GM23338 (cell line): ENCODE results near the gene TXN. TPM values are rescaled to one million over a fixed set of nuclear protein-coding genes. Genes with fewer than 3 reads are reported as not detected.

Source experiments
- ATAC-seq: fragments of 200-7000 bp; cut with Tn5 transposase; 3 replicates; pipeline ENCODE4 v1.9.1; 2020
- DNase-seq: peaks from one replicate; pipeline ENCODE4 v3.0.0-alpha.2; 2015; ENCODE audit warnings: low spot score
- H2AFZ ChIP-seq: fragments of 200-600 bp; sonication (generic); 2 replicates; pipeline ENCODE4 v1.8.0; 2016; ENCODE audit warnings: antibody characterized with exemption, mild to moderate bottlenecking, moderate library complexity
- H3F3A ChIP-seq: fragments of 200-600 bp; sonication (generic); replicated peaks from 2 replicates; pipeline ENCODE4 v1.8.0; 2017; ENCODE audit warnings: antibody characterized with exemption, mixed run types, low read depth
- H3K27ac ChIP-seq: fragments of 200-600 bp; sonication (generic); 2 replicates; pipeline ENCODE4 v1.6.1; 2016; ENCODE audit warnings: low read depth
- H3K27me3 ChIP-seq: fragments of 200-600 bp; sonication (generic); 2 replicates; pipeline ENCODE4 v1.8.0; 2016; ENCODE audit warnings: mild to moderate bottlenecking, mixed run types, moderate library complexity; ENCODE audit not compliant: insufficient read depth
- H3K36me3 ChIP-seq: fragments of 200-600 bp; sonication (generic); 2 replicates; pipeline ENCODE4 v1.8.0; 2016; ENCODE audit warnings: mild to moderate bottlenecking; ENCODE audit not compliant: insufficient read depth
- H3K4me1 ChIP-seq: fragments of 200-600 bp; sonication (generic); 2 replicates; pipeline ENCODE4 v1.8.0; 2016; ENCODE audit warnings: mild to moderate bottlenecking, moderate library complexity; ENCODE audit not compliant: insufficient read depth
- H3K4me2 ChIP-seq: fragments of 200-600 bp; sonication (generic); 2 replicates; pipeline ENCODE4 v1.7.1; 2017; ENCODE audit warnings: mixed run types
- H3K4me3 ChIP-seq: fragments of 200-600 bp; sonication (generic); 2 replicates; pipeline ENCODE4 v1.6.1; 2016; ENCODE audit warnings: mixed run types
- H3K79me2 ChIP-seq: fragments of 200-600 bp; sonication (generic); replicated peaks from 2 replicates; pipeline ENCODE4 v1.8.0; 2017; ENCODE audit warnings: mild to moderate bottlenecking; ENCODE audit not compliant: insufficient read depth
- H3K9me2 ChIP-seq: fragments of 200-600 bp; sonication (generic); 2 replicates; pipeline ENCODE4 v1.8.0; 2017; ENCODE audit not compliant: insufficient read depth
- H4K20me1 ChIP-seq: fragments of 200-600 bp; sonication (generic); replicated peaks from 2 replicates; pipeline ENCODE4 v1.8.0; 2017; ENCODE audit warnings: mild to moderate bottlenecking; ENCODE audit not compliant: insufficient read depth
- H3K27ac Mint-ChIP-seq: 2 replicates; pipeline ENCODE4 v1.8.0; 2020; ENCODE audit warnings: inconsistent platforms, mild to moderate bottlenecking, moderate library complexity, mixed read lengths
- H3K27me3 Mint-ChIP-seq: 3 replicates; pipeline ENCODE4 v1.8.0; 2022; ENCODE audit warnings: low read depth, mild to moderate bottlenecking, moderate library complexity, mixed read lengths, inconsistent platforms; ENCODE audit not compliant: insufficient read depth, poor library complexity
- H3K36me3 Mint-ChIP-seq: 3 replicates; pipeline ENCODE4 v1.8.0; 2021; ENCODE audit warnings: low read depth, mild to moderate bottlenecking, inconsistent platforms, moderate library complexity, mixed read lengths
- H3K4me1 Mint-ChIP-seq: 3 replicates; pipeline ENCODE4 v1.8.0; 2020; ENCODE audit warnings: mild to moderate bottlenecking, inconsistent platforms, mixed read lengths
- H3K4me3 Mint-ChIP-seq: 3 replicates; pipeline ENCODE4 v1.8.0; 2021; ENCODE audit warnings: moderate library complexity, mild to moderate bottlenecking, inconsistent platforms, mixed read lengths
- H3K9me3 Mint-ChIP-seq: 3 replicates; pipeline ENCODE4 v1.8.0; 2020; ENCODE audit warnings: moderate library complexity, mild to moderate bottlenecking, inconsistent platforms, mixed read lengths
- CTCF ChIP-seq, 2 experiments: fragments of 200-600 bp in 1 of 2; sonication (generic) in 1 of 2; conservative IDR thresholded peaks; 2 replicates each; pipeline versions ENCODE4 v1.5.1 to v1.6.1; 2016 to 2017; ENCODE audit warnings: antibody characterized with exemption in 2 of 2, low read depth in 2 of 2, mild to moderate bottlenecking in 2 of 2, moderate library complexity in 1 of 2
- ETS1 ChIP-seq: IDR thresholded peaks from 2 replicates; pipeline ENCODE4 v1.6.1; 2016; ENCODE audit warnings: antibody characterized with exemption
- EZH2 ChIP-seq: fragments of 200-600 bp; sonication (generic); IDR thresholded peaks from one replicate; pipeline ENCODE4 v1.8.0; 2017; ENCODE audit warnings: antibody characterized with exemption, mild to moderate bottlenecking, low read depth; ENCODE audit not compliant: unreplicated experiment
- EZH2phosphoT487 ChIP-seq: fragments of 200-600 bp; sonication (generic); IDR thresholded peaks from one replicate; pipeline ENCODE4 v1.8.1; 2018; ENCODE audit warnings: antibody characterized with exemption; ENCODE audit not compliant: unreplicated experiment
- JUNB ChIP-seq: IDR thresholded peaks from one replicate; pipeline ENCODE4 v1.6.1; 2016; ENCODE audit warnings: antibody characterized with exemption; ENCODE audit not compliant: unreplicated experiment
- NANOG ChIP-seq: IDR thresholded peaks from 2 replicates; pipeline ENCODE4 v1.6.1; 2016; ENCODE audit warnings: antibody characterized with exemption, borderline replicate concordance
- POLR2AphosphoS5 ChIP-seq: IDR thresholded peaks from 2 replicates; pipeline ENCODE4 v1.6.1; 2016; ENCODE audit warnings: antibody characterized with exemption, low read depth
- STAT1 ChIP-seq: IDR thresholded peaks from one replicate; pipeline ENCODE4 v1.6.1; 2016; ENCODE audit warnings: antibody characterized with exemption; ENCODE audit not compliant: unreplicated experiment
- ZNF114 ChIP-seq: fragments of 250-450 bp; sonication (Bioruptor Pico); IDR thresholded peaks from 2 replicates; pipeline ENCODE4 v1.5.0; 2020; ENCODE audit warnings: mild to moderate bottlenecking, moderate library complexity
- polyA plus RNA-seq: library from polyadenylated mRNA; unstranded; fragments of >200 nt; fragmentation: Nextera tagmentation; extraction: Ambion mirVana; gene quantifications from 2 replicates; pipeline ENCODE4 v1.2.1, GENCODE V29; 2016
- total RNA-seq: library from RNA; depleted of rRNA; stranded (reverse); fragments of >200 nt; shearing (Covaris generic); gene quantifications from 2 replicates; pipeline ENCODE4 v1.2.3, GENCODE V29; 2014
- TF ChIP-seq, protein P1 (sequence below): IDR thresholded peaks from one replicate; pipeline ENCODE4 v1.6.1; 2018; ENCODE audit warnings: antibody characterized with exemption; ENCODE audit not compliant: unreplicated experiment

Gene TXN
- total and polyA plus RNA-seq, 2 experiments from 2014 or later = 177 to 1,031 TPM

- peak overlapping the region; percentile 99; the same call in 1 of the 2 replicates for H3K27ac Mint-ChIP-seq
- H3K27me3 Mint-ChIP-seq = peaks cover 17% of the 10 kb centered on the region
- Histone ChIP-seq H2AFZ (0 out of 2 replicates have a peak overlapping the region, but pooled peaks have one; percentile 94), H3K36me3 (no peaks in the 10 kb centered on the region), H3K27ac (peak overlapping the region; percentile 68; the same call in 1 of the 2 replicates), H3K4me1 (peaks cover 27% of the 10 kb centered on the region), H3K4me2 (peak overlapping the region; percentile 85), H3K27me3 (no peaks in the 10 kb centered on the region), H3K4me3 (peak overlapping the region; percentile 91), H4K20me1 (peaks cover 20% of the 10 kb centered on the region), H3F3A (peaks cover 9% of the 10 kb centered on the region; the same call in 1 of the 2 replicates), H3K79me2 (peaks cover 39% of the 10 kb centered on the region), H3K9me2 (no peaks in the 10 kb centered on the region)
- H3K9me3 Mint-ChIP-seq = peaks cover 2% of the 10 kb centered on the region; the same call in 1 of the 3 replicates
- H3K4me3 Mint-ChIP-seq = peak overlapping the region; percentile 98
- H3K4me1 Mint-ChIP-seq = peaks cover 40% of the 10 kb centered on the region
- TF ChIP-seq STAT1 = no peak
- TF ChIP-seq ETS1 = no peak
- no peak for TF ChIP-seq JUNB
- TF ChIP-seq EZH2phosphoT487 = no peak
- no peak for TF ChIP-seq CTCF (conservative IDR thresholded peaks at IDR 0.05; ENCODE audit: low read depth in 2 of 2)
- no peak for TF ChIP-seq NANOG
- DNase-seq (no peak), ATAC-seq (no peak)
- H3K36me3 Mint-ChIP-seq = peaks cover 3% of the 10 kb centered on the region; the same call in 2 of the 3 replicates
These were observed 1.6 kb upstream of the TXN start for GRCh38 chr9:110257956-110258355.

DNA sequence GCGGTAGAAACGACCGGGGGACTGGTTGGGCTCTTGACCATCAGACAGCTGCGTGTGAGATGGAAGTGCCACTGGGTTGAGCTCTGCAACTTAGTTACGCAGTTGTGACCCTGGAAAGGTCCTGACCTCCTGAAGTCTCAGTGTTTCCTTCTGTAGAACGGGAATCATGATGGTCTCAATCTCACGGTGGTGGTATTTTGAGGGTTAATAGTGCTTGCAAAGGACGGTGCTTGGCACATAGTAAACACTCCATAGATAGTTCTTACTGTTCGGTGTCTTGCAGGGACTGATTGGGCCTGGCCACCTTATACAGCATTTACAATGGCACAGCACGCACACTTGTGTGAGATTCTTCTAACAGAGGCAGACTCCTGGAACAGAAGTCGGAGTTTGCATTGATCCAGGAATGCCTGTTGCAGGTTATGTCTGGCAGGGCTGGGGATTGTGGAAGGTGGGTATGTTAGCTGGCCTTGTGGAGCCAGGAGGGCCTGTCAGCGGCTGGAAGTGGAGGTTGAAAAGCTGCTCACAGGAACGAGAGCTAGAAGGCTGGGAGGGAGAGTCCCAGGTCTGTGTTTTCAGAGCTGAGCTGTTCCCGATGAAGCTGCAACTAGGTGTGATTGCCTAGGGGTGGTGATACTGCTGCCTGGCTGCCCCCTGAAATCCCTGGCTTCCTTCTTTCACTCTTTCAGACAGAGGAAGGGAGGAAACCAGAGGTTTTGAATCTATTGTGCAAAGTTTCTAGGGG lies 962 bp upstream of the TXN start:
- Mint-ChIP-seq H3K27ac (peak overlapping the region; percentile 99), H3K36me3 (peaks cover 3% of the 10 kb centered on the region; the same call in 2 of the 3 replicates), H3K4me3 (peak overlapping the region; percentile 98), H3K9me3 (peaks cover 2% of the 10 kb centered on the region; the same call in 1 of the 3 replicates), H3K27me3 (peaks cover 19% of the 10 kb centered on the region), H3K4me1 (peaks cover 44% of the 10 kb centered on the region)
- Histone ChIP-seq H2AFZ (peak overlapping the region; percentile 94), H3F3A (peaks cover 9% of the 10 kb centered on the region; the same call in 1 of the 2 replicates), H3K79me2 (peaks cover 46% of the 10 kb centered on the region), H3K4me1 (peaks cover 27% of the 10 kb centered on the region), H3K36me3 (no peaks in the 10 kb centered on the region), H3K9me2 (no peaks in the 10 kb centered on the region), H3K27ac (peak overlapping the region; percentile 68; the same call in 1 of the 2 replicates), H3K4me3 (peak overlapping the region; percentile 91), H3K4me2 (peak overlapping the region; percentile 85), H3K27me3 (no peaks in the 10 kb centered on the region), H4K20me1 (peaks cover 20% of the 10 kb centered on the region)
- DNase-seq (peak; percentile 31), ATAC-seq (peak; percentile 22)
- TF ChIP-seq ZNF114 (CRISPR knock-in tag) (no peak), CTCF (conservative IDR thresholded peaks at IDR 0.05; ENCODE audit: low read depth in 2 of 2) (no peak), EZH2 (no peak), POLR2AphosphoS5 (no peak)
- TF ChIP-seq, protein P1, sequence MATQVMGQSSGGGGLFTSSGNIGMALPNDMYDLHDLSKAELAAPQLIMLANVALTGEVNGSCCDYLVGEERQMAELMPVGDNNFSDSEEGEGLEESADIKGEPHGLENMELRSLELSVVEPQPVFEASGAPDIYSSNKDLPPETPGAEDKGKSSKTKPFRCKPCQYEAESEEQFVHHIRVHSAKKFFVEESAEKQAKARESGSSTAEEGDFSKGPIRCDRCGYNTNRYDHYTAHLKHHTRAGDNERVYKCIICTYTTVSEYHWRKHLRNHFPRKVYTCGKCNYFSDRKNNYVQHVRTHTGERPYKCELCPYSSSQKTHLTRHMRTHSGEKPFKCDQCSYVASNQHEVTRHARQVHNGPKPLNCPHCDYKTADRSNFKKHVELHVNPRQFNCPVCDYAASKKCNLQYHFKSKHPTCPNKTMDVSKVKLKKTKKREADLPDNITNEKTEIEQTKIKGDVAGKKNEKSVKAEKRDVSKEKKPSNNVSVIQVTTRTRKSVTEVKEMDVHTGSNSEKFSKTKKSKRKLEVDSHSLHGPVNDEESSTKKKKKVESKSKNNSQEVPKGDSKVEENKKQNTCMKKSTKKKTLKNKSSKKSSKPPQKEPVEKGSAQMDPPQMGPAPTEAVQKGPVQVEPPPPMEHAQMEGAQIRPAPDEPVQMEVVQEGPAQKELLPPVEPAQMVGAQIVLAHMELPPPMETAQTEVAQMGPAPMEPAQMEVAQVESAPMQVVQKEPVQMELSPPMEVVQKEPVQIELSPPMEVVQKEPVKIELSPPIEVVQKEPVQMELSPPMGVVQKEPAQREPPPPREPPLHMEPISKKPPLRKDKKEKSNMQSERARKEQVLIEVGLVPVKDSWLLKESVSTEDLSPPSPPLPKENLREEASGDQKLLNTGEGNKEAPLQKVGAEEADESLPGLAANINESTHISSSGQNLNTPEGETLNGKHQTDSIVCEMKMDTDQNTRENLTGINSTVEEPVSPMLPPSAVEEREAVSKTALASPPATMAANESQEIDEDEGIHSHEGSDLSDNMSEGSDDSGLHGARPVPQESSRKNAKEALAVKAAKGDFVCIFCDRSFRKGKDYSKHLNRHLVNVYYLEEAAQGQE = no peak
